ENCODE measurements around the gene TSNAXIP1.
"Not testable (repeated sequence)": the region's sequence is repeated elsewhere in the genome, so short reads cannot be mapped to it uniquely, and the experiment has no call there.

The TSNAXIP1 gene

DNA sequence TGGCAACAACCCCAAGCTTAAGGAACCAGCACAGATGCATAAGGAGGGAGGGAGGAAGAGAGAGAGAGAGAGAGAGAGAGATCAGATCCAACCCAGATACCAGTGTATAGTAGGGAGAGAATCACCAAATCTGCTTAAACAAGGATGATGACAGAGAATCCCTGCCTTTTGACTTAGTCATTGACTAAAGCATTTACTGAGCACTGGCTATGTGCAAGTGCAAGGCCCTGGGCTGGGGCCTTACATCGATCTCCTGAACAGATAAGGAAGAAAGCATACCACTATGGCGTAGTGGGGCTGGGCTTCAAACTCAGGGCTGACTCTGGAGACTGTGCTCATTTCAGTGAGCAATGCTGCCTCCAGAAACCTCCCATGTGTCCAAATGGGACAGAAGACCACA, 15.8 kb downstream of the TSNAXIP1 start:
- Histone ChIP-seq H3K36me3 (ENCODE audit: control insufficient read depth, insufficient read depth, low read length) (peaks cover 4% of the 10 kb centered on the region), H3K27me3 (ENCODE audit: control insufficient read depth, insufficient read depth, low read length) (no peaks in the 10 kb centered on the region), H3K4me3 (ENCODE audit: low read length) (no peak overlapping the region), H3K9ac (ENCODE audit: low read length) (no peak overlapping the region), H3K27ac (ENCODE audit: low read depth, low read length) (no peak overlapping the region), H3K4me1 (ENCODE audit: control insufficient read depth, insufficient read depth, low read length) (no peaks in the 10 kb centered on the region)

GRCh38 chr16:67825119-67825518, 18.4 kb downstream of the TSNAXIP1 start:
- no peak overlapping the region for H3K27ac ChIP-seq (ENCODE audit: low read depth, low read length)
- H3K4me1 ChIP-seq (ENCODE audit: control insufficient read depth, insufficient read depth, low read length) = no peaks in the 10 kb centered on the region
- no peak overlapping the region for H3K9ac ChIP-seq (ENCODE audit: low read length)
- no peak overlapping the region for H3K4me3 ChIP-seq (ENCODE audit: low read length)
- H3K27me3 ChIP-seq (ENCODE audit: control insufficient read depth, insufficient read depth, low read length) = no peaks in the 10 kb centered on the region
- H3K36me3 ChIP-seq (ENCODE audit: control insufficient read depth, insufficient read depth, low read length) = peaks cover 9% of the 10 kb centered on the region

DNA sequence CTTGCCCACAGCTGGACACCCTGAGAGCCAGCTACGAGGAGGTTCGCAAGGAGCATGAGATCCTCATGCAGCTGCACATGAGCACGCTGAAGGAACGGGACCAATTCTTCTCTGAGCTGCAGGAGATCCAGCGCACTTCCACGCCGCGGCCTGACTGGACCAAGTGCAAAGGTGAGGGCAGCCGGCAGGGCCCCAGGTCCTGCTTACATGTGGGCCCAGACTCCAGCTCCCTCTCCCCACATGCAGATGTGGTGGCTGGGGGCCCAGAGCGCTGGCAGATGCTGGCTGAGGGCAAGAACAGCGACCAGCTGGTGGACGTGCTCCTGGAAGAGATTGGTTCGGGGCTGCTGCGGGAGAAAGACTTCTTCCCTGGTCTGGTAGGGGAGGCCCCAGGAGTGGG, 19.2 kb downstream of the TSNAXIP1 start:
- H3K9ac ChIP-seq (ENCODE audit: low read length) = no peak overlapping the region
- no peak overlapping the region for H3K27ac ChIP-seq (ENCODE audit: low read depth, low read length)
- no peaks in the 10 kb centered on the region for H3K4me1 ChIP-seq (ENCODE audit: control insufficient read depth, insufficient read depth, low read length)
- no peak overlapping the region for H3K4me3 ChIP-seq (ENCODE audit: low read length)
- H3K36me3 ChIP-seq (ENCODE audit: control insufficient read depth, insufficient read depth, low read length) = peaks cover 15% of the 10 kb centered on the region
- no peaks in the 10 kb centered on the region for H3K27me3 ChIP-seq (ENCODE audit: control insufficient read depth, insufficient read depth, low read length)

- Histone ChIP-seq H3K4me1 (ENCODE audit: control insufficient read depth, insufficient read depth, low read length) (peaks cover 8% of the 10 kb centered on the region), H3K27me3 (ENCODE audit: control insufficient read depth, insufficient read depth, low read length) (no peaks in the 10 kb centered on the region), H3K4me3 (ENCODE audit: low read length) (no peak overlapping the region), H3K9ac (ENCODE audit: low read length) (no peak overlapping the region), H3K27ac (ENCODE audit: low read depth, low read length) (no peak overlapping the region), H3K36me3 (ENCODE audit: control insufficient read depth, insufficient read depth, low read length) (peaks cover 19% of the 10 kb centered on the region)
Measured at GRCh38 chr16:67828651-67829050, 22.0 kb downstream of the TSNAXIP1 start.

GRCh38 chr16:67833030-67833414, 26.3 kb downstream of the TSNAXIP1 start:
- peak overlapping the region; percentile 67 for H3K4me3 ChIP-seq (ENCODE audit: low read length)
- H3K27me3 ChIP-seq (ENCODE audit: control insufficient read depth, insufficient read depth, low read length) = no peaks in the 10 kb centered on the region
- peaks cover 10% of the 10 kb centered on the region for H3K4me1 ChIP-seq (ENCODE audit: control insufficient read depth, insufficient read depth, low read length)
- H3K9ac ChIP-seq (ENCODE audit: low read length) = peak overlapping the region; percentile 28
- H3K27ac ChIP-seq (ENCODE audit: low read depth, low read length) = peak overlapping the region; percentile 25
- H3K36me3 ChIP-seq (ENCODE audit: control insufficient read depth, insufficient read depth, low read length) = peaks cover 15% of the 10 kb centered on the region

DNA sequence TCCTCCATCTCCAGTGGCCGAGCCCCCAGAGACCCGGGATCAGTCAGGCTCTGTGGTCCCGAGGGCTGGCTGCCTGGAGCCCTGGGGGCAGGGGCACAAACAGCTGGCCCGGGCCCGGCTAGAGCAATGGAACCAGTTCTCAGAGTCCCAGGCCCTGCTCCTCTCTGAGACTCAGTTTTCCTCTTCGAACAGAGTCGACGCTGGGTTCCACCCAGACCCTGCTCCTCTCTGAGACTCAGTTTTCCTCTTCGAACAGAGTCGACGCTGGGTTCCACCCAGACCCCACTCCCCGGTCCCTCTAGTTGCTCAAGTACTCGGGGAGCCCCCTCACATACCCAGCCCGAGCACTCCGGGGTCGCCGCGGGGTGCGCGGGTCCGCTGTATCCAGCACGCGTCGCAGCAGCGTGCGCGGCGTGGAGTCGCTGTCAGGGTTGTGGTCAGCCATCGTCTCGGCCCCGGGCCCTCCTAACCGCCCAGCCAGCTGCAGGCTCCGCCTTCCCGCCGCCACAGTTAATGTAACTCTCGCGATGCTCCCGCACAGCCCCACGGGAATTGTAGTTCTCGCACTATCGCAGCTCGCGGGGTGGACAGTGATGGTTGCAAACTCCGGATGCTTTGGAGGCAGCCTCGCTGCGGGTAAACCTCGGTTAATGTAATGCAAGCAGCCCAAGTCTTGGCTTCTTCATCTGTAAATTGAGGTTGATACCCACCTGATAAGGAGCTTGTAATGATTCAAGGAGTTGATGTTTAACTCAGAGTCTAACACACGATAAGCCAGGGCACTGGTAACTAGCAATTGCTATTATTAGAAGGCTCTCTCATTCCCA, 26.9 kb downstream of the TSNAXIP1 start:
- Histone ChIP-seq H3K4me1 (ENCODE audit: control insufficient read depth, insufficient read depth, low read length) (peaks cover 10% of the 10 kb centered on the region), H3K27ac (ENCODE audit: low read depth, low read length) (peak overlapping the region; percentile 25), H3K36me3 (ENCODE audit: control insufficient read depth, insufficient read depth, low read length) (peaks cover 15% of the 10 kb centered on the region), H3K4me3 (ENCODE audit: low read length) (peak overlapping the region; percentile 67), H3K9ac (ENCODE audit: low read length) (peak overlapping the region; percentile 28), H3K27me3 (ENCODE audit: control insufficient read depth, insufficient read depth, low read length) (no peaks in the 10 kb centered on the region)

- H3K27ac ChIP-seq (ENCODE audit: low read depth, low read length) = peak overlapping the region; percentile 25
- H3K4me3 ChIP-seq (ENCODE audit: low read length) = peak overlapping the region; percentile 67
- H3K9ac ChIP-seq (ENCODE audit: low read length) = no peak overlapping the region
- H3K4me1 ChIP-seq (ENCODE audit: control insufficient read depth, insufficient read depth, low read length) = peaks cover 10% of the 10 kb centered on the region
- H3K27me3 ChIP-seq (ENCODE audit: control insufficient read depth, insufficient read depth, low read length) = no peaks in the 10 kb centered on the region
- H3K36me3 ChIP-seq (ENCODE audit: control insufficient read depth, insufficient read depth, low read length) = peaks cover 15% of the 10 kb centered on the region
Measured at GRCh38 chr16:67834242-67834614, 27.5 kb downstream of the TSNAXIP1 start.

DNA sequence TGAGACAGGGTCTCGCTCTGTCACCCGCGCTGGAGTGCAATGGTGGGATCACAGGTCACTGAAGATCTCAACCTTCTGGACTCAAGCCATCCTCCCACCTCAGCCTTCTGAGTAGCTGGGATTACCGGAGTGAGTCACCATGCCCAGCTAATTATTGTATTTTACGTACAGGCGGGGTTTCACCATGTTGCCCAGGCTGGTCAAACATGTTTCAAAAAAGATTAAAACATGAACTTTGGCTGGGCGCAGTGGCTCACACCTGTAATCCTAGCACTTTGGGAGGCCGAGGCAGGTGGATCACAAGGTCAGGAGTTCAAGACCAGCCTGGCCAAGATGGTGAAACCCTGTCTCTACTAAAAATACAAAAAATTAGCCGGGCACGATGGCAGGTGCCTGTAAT, 30.5 kb downstream of the TSNAXIP1 start:
- H3K27ac ChIP-seq (ENCODE audit: low read depth, low read length); H3K36me3 ChIP-seq (ENCODE audit: control insufficient read depth, insufficient read depth, low read length): not testable (repeated sequence)

GRCh38 chr16:67837811-67838210, 31.1 kb downstream of the TSNAXIP1 start:
- H3K4me1 ChIP-seq (ENCODE audit: control insufficient read depth, insufficient read depth, low read length) = peaks cover 9% of the 10 kb centered on the region
- no peak overlapping the region for H3K9ac ChIP-seq (ENCODE audit: low read length)
- H3K4me3 ChIP-seq (ENCODE audit: low read length) = no peak overlapping the region
- no peak overlapping the region for H3K27ac ChIP-seq (ENCODE audit: low read depth, low read length)
- H3K27me3 ChIP-seq (ENCODE audit: control insufficient read depth, insufficient read depth, low read length) = no peaks in the 10 kb centered on the region
- no peaks in the 10 kb centered on the region for H3K36me3 ChIP-seq (ENCODE audit: control insufficient read depth, insufficient read depth, low read length)

More for the DNA sequence above, 30.5 kb downstream of the TSNAXIP1 start:
- H3K4me1 ChIP-seq (ENCODE audit: control insufficient read depth, insufficient read depth, low read length) = peaks cover 14% of the 10 kb centered on the region
- H3K27me3 ChIP-seq (ENCODE audit: control insufficient read depth, insufficient read depth, low read length); H3K9ac ChIP-seq (ENCODE audit: low read length); H3K4me3 ChIP-seq (ENCODE audit: low read length): not testable (repeated sequence)

DNA sequence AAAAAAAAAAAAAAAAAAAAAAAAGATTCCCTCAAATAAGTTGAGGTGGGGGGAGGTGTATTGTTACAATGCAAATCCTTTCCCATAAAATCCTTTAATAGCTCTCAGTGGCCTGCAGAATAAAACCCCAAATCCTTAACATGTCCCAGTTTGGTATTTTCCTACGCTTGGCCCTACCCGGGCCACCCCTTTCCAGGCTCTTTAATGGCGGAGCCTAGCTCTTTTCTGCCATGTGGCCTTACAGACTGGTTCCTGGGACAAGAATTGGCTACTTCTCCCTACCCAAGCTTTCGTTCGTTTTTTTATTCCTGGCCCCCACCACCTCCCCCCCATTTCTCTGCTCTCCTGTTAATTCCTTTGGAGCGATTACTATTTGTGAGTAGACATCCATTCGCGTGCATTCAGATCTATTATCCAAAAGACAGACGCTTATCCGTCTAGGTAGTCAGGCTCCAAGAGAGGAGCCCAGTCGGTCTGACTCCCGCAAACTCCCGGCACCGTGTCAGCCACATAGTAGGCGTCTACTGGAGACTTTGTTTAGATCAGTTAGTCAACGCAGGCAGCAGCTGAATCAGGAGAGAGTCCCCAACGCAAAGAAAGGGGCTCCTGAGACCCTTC, 34.6 kb downstream of the TSNAXIP1 start:
- peak overlapping the region; percentile 71 for H3K4me3 ChIP-seq (ENCODE audit: low read length)
- no peaks in the 10 kb centered on the region for H3K36me3 ChIP-seq (ENCODE audit: control insufficient read depth, insufficient read depth, low read length)
- peaks cover 36% of the 10 kb centered on the region for H3K4me1 ChIP-seq (ENCODE audit: control insufficient read depth, insufficient read depth, low read length)
- peak overlapping the region; percentile 84 for H3K9ac ChIP-seq (ENCODE audit: low read length)
- no peaks in the 10 kb centered on the region for H3K27me3 ChIP-seq (ENCODE audit: control insufficient read depth, insufficient read depth, low read length)
- peak overlapping the region; percentile 100 for H3K27ac ChIP-seq (ENCODE audit: low read depth, low read length)

DNA sequence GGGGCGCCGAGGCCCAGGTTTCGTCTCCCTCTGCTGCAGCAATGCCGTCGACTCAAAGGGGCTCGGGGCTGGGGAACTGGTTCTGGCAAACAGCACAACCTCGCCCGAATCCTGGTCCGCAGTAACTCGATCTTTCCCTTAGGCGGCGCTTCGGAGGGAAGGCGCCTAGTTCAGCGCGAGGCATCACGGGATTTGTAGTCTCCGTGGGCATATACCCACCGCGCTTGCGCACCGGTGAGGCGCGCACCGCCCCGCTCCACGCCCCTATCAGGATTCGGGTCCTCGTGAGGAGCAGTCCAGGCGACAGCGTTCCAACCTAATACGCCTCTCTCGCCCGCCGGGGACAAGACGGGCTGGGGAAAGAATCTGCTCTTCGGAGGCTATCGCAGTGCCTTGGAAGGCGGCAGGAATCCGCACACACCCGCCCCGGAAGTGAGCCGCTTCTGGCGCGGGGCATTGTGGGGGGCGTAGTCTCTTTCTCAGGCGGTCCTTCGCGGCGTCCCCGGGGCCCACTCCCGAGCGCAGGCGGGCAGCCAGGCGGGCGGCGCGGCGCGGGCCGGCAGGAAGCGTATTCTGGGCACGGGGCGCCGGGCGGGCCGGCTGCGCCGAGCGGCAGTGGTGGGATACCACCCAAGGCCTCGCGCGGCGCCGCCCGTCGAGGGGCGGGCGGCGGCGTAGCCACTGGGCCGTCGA, 35.3 kb downstream of the TSNAXIP1 start, which contains the start of gene THAP11:
THAP11 (plus strand) TSS at position 505 of the 693 bp plus-strand sequence. CDS start 235 bp downstream, outside the sequence.
- H3K27me3 ChIP-seq (ENCODE audit: control insufficient read depth, insufficient read depth, low read length) = no peaks in the 10 kb centered on the region
- H3K36me3 ChIP-seq (ENCODE audit: control insufficient read depth, insufficient read depth, low read length) = no peaks in the 10 kb centered on the region
- peak within 1 kb of the TSS; percentile 84 for H3K9ac ChIP-seq (ENCODE audit: low read length)
- H3K4me3 ChIP-seq (ENCODE audit: low read length) = peak within 1 kb of the TSS; percentile 98
- H3K27ac ChIP-seq (ENCODE audit: low read depth, low read length) = peak within 1 kb of the TSS; percentile 100
- peaks cover 36% of the 10 kb centered on the region for H3K4me1 ChIP-seq (ENCODE audit: control insufficient read depth, insufficient read depth, low read length)

- Histone ChIP-seq H3K27ac (ENCODE audit: low read depth, low read length) (peak overlapping the region; percentile 100), H3K4me3 (ENCODE audit: low read length) (peak overlapping the region; percentile 98), H3K4me1 (ENCODE audit: control insufficient read depth, insufficient read depth, low read length) (peaks cover 37% of the 10 kb centered on the region), H3K9ac (ENCODE audit: low read length) (peak overlapping the region; percentile 70), H3K27me3 (ENCODE audit: control insufficient read depth, insufficient read depth, low read length) (no peaks in the 10 kb centered on the region), H3K36me3 (ENCODE audit: control insufficient read depth, insufficient read depth, low read length) (no peaks in the 10 kb centered on the region)
Measured at GRCh38 chr16:67842509-67843342, 36.0 kb downstream of the TSNAXIP1 start.

Measured in rectal smooth muscle tissue (tissue), 1 donor.